ENCODE measurements around the gene ANKH.
"Not testable (repeated sequence)": the region's sequence is repeated elsewhere in the genome, so short reads cannot be mapped to it uniquely, and the experiment has no call there.

Gene ANKH

GRCh38 chr5:14802541-14802940 is 69.0 kb downstream of the ANKH start:
- no peak overlapping the region for H3K4me3 ChIP-seq (ENCODE audit: low read length)
- DNase-seq (ENCODE audit: low read depth) = no peak
- no peak for TF ChIP-seq CTCF (conservative IDR thresholded peaks at IDR 0.05; ENCODE audit: low read length)

GRCh38 chr5:14801792-14802191 is 69.8 kb downstream of the ANKH start:
- DNase-seq (ENCODE audit: low read depth) = no peak
- no peak for TF ChIP-seq CTCF (conservative IDR thresholded peaks at IDR 0.05; ENCODE audit: low read length)
- no peak overlapping the region for H3K4me3 ChIP-seq (ENCODE audit: low read length)

- DNase-seq (ENCODE audit: low read depth); H3K4me3 ChIP-seq (ENCODE audit: low read length): not testable (repeated sequence)
These were observed 74.2 kb downstream of the ANKH start for GRCh38 chr5:14797385-14797784.

- DNase-seq (ENCODE audit: low read depth) = no peak
- TF ChIP-seq CTCF (conservative IDR thresholded peaks at IDR 0.05; ENCODE audit: low read length) = no peak
- no peak overlapping the region for H3K4me3 ChIP-seq (ENCODE audit: low read length)
These were observed 76.9 kb downstream of the ANKH start for GRCh38 chr5:14794583-14795230.

GRCh38 chr5:14793851-14794250 is 77.7 kb downstream of the ANKH start:
- DNase-seq (ENCODE audit: low read depth) = no peak
- no peak for TF ChIP-seq CTCF (conservative IDR thresholded peaks at IDR 0.05; ENCODE audit: low read length)
- no peak overlapping the region for H3K4me3 ChIP-seq (ENCODE audit: low read length)

- H3K4me3 ChIP-seq (ENCODE audit: low read length) = no peak overlapping the region
- no peak for DNase-seq (ENCODE audit: low read depth)
- no peak for TF ChIP-seq CTCF (conservative IDR thresholded peaks at IDR 0.05; ENCODE audit: low read length)
These were observed 80.7 kb downstream of the ANKH start for GRCh38 chr5:14790911-14791310.

- TF ChIP-seq CTCF (conservative IDR thresholded peaks at IDR 0.05; ENCODE audit: low read length) = no peak
- no peak overlapping the region for H3K4me3 ChIP-seq (ENCODE audit: low read length)
- no peak for DNase-seq (ENCODE audit: low read depth)
These were observed 81.4 kb downstream of the ANKH start for GRCh38 chr5:14790220-14790619.

All from AG10803 (cell line).